NB4 (cell line): ENCODE results near the gene RAB39B.

ENCODE experiments used
- POLR2A ChIP-seq: IDR thresholded peaks from 2 replicates; pipeline ENCODE4 v1.6.1; 2011; ENCODE audit warnings: mild to moderate bottlenecking; ENCODE audit not compliant: insufficient read length; ENCODE audit errors: extremely low read depth
- TF ChIP-seq, protein P1 (sequence below): IDR thresholded peaks from one replicate; pipeline ENCODE4 v1.5.1; 2012; ENCODE audit warnings: low read depth, low read length

DNA sequence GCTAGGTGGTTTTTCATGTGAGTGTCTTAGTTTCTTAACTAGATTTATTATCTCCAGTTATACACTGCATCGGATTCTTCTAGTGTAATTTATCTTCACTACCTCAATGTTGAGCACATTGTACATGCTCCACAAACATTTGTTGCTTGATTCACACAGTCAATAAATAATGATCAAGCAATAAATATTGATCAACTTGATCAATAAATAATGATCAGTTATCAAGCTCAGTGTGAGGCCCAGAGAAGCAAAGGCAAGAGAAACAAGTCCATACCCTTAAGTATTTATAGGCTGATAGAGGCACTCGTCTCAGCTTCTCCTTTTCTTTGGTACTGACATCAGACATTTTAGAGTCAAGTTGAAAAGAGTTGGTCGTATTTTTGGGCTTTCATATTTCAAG is 53.1 kb downstream of the RAB39B start:
- TF ChIP-seq, protein P1, sequence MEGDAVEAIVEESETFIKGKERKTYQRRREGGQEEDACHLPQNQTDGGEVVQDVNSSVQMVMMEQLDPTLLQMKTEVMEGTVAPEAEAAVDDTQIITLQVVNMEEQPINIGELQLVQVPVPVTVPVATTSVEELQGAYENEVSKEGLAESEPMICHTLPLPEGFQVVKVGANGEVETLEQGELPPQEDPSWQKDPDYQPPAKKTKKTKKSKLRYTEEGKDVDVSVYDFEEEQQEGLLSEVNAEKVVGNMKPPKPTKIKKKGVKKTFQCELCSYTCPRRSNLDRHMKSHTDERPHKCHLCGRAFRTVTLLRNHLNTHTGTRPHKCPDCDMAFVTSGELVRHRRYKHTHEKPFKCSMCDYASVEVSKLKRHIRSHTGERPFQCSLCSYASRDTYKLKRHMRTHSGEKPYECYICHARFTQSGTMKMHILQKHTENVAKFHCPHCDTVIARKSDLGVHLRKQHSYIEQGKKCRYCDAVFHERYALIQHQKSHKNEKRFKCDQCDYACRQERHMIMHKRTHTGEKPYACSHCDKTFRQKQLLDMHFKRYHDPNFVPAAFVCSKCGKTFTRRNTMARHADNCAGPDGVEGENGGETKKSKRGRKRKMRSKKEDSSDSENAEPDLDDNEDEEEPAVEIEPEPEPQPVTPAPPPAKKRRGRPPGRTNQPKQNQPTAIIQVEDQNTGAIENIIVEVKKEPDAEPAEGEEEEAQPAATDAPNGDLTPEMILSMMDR, result no peak
- no peak for TF ChIP-seq POLR2A
